Loucy (cell line): ENCODE measurements around the gene KRTAP25-1.

Source experiments
- H2AFZ ChIP-seq: fragments of 200-600 bp; sonication (generic); 2 replicates; pipeline ENCODE4 v1.6.0; 2016; ENCODE audit warnings: antibody characterized with exemption, mild to moderate bottlenecking, low read length, moderate library complexity
- H3F3A ChIP-seq: fragments of 200-600 bp; 2 replicates; pipeline ENCODE4 v1.6.0; 2016; ENCODE audit warnings: antibody characterized with exemption, low read depth, mild to moderate bottlenecking
- H3K27me3 ChIP-seq: fragments of 200-600 bp; sonication (generic); 2 replicates; pipeline ENCODE4 v1.6.1; 2014; ENCODE audit warnings: low read length, mild to moderate bottlenecking; ENCODE audit not compliant: insufficient read depth, poor library complexity, severe bottlenecking
- H3K36me3 ChIP-seq: fragments of 200-600 bp; sonication (generic); 2 replicates; pipeline ENCODE4 v1.6.1; 2016; ENCODE audit warnings: low read length; ENCODE audit not compliant: insufficient read depth
- H3K4me1 ChIP-seq: fragments of 200-600 bp; sonication (generic); 2 replicates; pipeline ENCODE4 v1.5.1; 2014; ENCODE audit warnings: low read length, mild to moderate bottlenecking; ENCODE audit not compliant: insufficient read depth, poor library complexity, severe bottlenecking
- H3K4me2 ChIP-seq: fragments of 200-600 bp; sonication (generic); 2 replicates; pipeline ENCODE4 v1.6.0; 2014; ENCODE audit warnings: antibody characterized with exemption, low read length, low read depth, mild to moderate bottlenecking; ENCODE audit not compliant: poor library complexity, severe bottlenecking
- H3K4me3 ChIP-seq: fragments of 200-600 bp; sonication (generic); 2 replicates; pipeline ENCODE4 v1.5.1; 2014; ENCODE audit warnings: low read length, mild to moderate bottlenecking, mixed read lengths; ENCODE audit not compliant: poor library complexity, severe bottlenecking
- H3K79me2 ChIP-seq: fragments of 200-600 bp; sonication (generic); 2 replicates; pipeline ENCODE4 v1.6.1; 2014; ENCODE audit warnings: low read length; ENCODE audit not compliant: insufficient read depth
- H3K9ac ChIP-seq: fragments of 200-600 bp; sonication (generic); 2 replicates; pipeline ENCODE4 v1.6.0; 2014; ENCODE audit warnings: mild to moderate bottlenecking, low read depth, low read length, moderate library complexity; ENCODE audit not compliant: poor library complexity, severe bottlenecking
- H3K9me2 ChIP-seq: fragments of 200-600 bp; sonication (generic); replicated peaks from 2 replicates; pipeline ENCODE4 v1.6.1; 2016; ENCODE audit warnings: low read depth, low read length, mixed read lengths
- H3K9me3 ChIP-seq: fragments of 200-600 bp; sonication (generic); 2 replicates; pipeline ENCODE4 v1.6.1; 2014; ENCODE audit warnings: mild to moderate bottlenecking, antibody characterized with exemption, low read length, low read depth; ENCODE audit not compliant: insufficient read depth
- H4K20me1 ChIP-seq: fragments of 200-600 bp; sonication (generic); 2 replicates; pipeline ENCODE4 v1.6.0; 2014; ENCODE audit warnings: antibody characterized with exemption, low read length, mild to moderate bottlenecking; ENCODE audit not compliant: insufficient read depth, poor library complexity, severe bottlenecking
- CTCF ChIP-seq: fragments of 200-600 bp; sonication (generic); conservative IDR thresholded peaks from 2 replicates; pipeline ENCODE4 v1.5.1; 2014; ENCODE audit warnings: mild to moderate bottlenecking, antibody characterized with exemption, low read length
- EZH2phosphoT487 ChIP-seq: fragments of 200-600 bp; IDR thresholded peaks from 2 replicates; pipeline ENCODE4 v1.6.1; 2018; ENCODE audit warnings: antibody characterized with exemption, mild to moderate bottlenecking, moderate library complexity, borderline replicate concordance

Gene KRTAP25-1

GRCh38 chr21:30289215-30289614, at the start of gene KRTAP25-1:
TSS of gene KRTAP25-1 (minus strand) at chr21:30289514. CDS start at chr21:30289490, 24 bp downstream.
- Histone ChIP-seq H3K4me2 (no peak within 1 kb of the TSS), H3K9ac (no peak within 1 kb of the TSS), H3K79me2 (no peaks in the 10 kb centered on the region), H3K36me3 (no peaks in the 10 kb centered on the region), H3K9me3 (0 out of 2 replicates have a peak, but pooled peaks cover 4% of the 10 kb centered on the region), H3K9me2 (no peaks in the 10 kb centered on the region), H3F3A (no peaks in the 10 kb centered on the region), H3K4me1 (no peaks in the 10 kb centered on the region), H2AFZ (no peak within 1 kb of the TSS), H3K4me3 (no peak within 1 kb of the TSS), H4K20me1 (no peaks in the 10 kb centered on the region), H3K27me3 (no peaks in the 10 kb centered on the region)
- no peak for TF ChIP-seq CTCF

- Histone ChIP-seq H3K79me2 (no peaks in the 10 kb centered on the region), H2AFZ (no peak overlapping the region), H3K27me3 (no peaks in the 10 kb centered on the region), H3K4me3 (no peak overlapping the region), H3K9ac (no peak overlapping the region), H3K4me1 (no peaks in the 10 kb centered on the region), H3K9me2 (no peaks in the 10 kb centered on the region), H4K20me1 (no peaks in the 10 kb centered on the region), H3K4me2 (no peak overlapping the region), H3K9me3 (no peaks in the 10 kb centered on the region), H3K36me3 (no peaks in the 10 kb centered on the region), H3F3A (no peaks in the 10 kb centered on the region)
- no peak for TF ChIP-seq EZH2phosphoT487
- TF ChIP-seq CTCF: no peak
Measured at GRCh38 chr21:30338717-30339116, 49.4 kb upstream of the KRTAP25-1 start.

GRCh38 chr21:30337772-30338171, 48.5 kb upstream of the KRTAP25-1 start:
- Histone ChIP-seq H3F3A (no peaks in the 10 kb centered on the region), H2AFZ (no peak overlapping the region), H3K36me3 (no peaks in the 10 kb centered on the region), H3K9me2 (no peaks in the 10 kb centered on the region), H3K9me3 (no peaks in the 10 kb centered on the region), H3K4me3 (no peak overlapping the region), H3K27me3 (no peaks in the 10 kb centered on the region), H4K20me1 (no peaks in the 10 kb centered on the region), H3K9ac (no peak overlapping the region), H3K4me1 (no peaks in the 10 kb centered on the region), H3K79me2 (no peaks in the 10 kb centered on the region), H3K4me2 (no peak overlapping the region)
- TF ChIP-seq EZH2phosphoT487: no peak

GRCh38 chr21:30337276-30337744, 48.0 kb upstream of the KRTAP25-1 start, which contains the start of gene KRTAP27-1:
TSS of gene KRTAP27-1 (minus strand) at chr21:30337694. CDS start at chr21:30337668, 26 bp downstream.
- Histone ChIP-seq H2AFZ (no peak within 1 kb of the TSS), H3K4me3 (no peak within 1 kb of the TSS), H3K27me3 (no peaks in the 10 kb centered on the region), H3K4me2 (no peak within 1 kb of the TSS), H3K9ac (no peak within 1 kb of the TSS), H3K4me1 (no peaks in the 10 kb centered on the region), H3K36me3 (no peaks in the 10 kb centered on the region), H4K20me1 (no peaks in the 10 kb centered on the region), H3K79me2 (no peaks in the 10 kb centered on the region), H3F3A (no peaks in the 10 kb centered on the region), H3K9me3 (no peaks in the 10 kb centered on the region), H3K9me2 (no peaks in the 10 kb centered on the region)
- TF ChIP-seq EZH2phosphoT487 (no peak), CTCF (no peak)
